Measurements from ENCODE around the gene SCGB1A1. TPM values are rescaled to one million over a fixed set of nuclear protein-coding genes. Genes with fewer than 3 reads are reported as not detected.

The SCGB1A1 gene
- total and polyA plus RNA-seq, 2 of the 13 experiments (the other 11 are each of a cell fraction or from before 2014, with no cell fraction given): not detected

DNA sequence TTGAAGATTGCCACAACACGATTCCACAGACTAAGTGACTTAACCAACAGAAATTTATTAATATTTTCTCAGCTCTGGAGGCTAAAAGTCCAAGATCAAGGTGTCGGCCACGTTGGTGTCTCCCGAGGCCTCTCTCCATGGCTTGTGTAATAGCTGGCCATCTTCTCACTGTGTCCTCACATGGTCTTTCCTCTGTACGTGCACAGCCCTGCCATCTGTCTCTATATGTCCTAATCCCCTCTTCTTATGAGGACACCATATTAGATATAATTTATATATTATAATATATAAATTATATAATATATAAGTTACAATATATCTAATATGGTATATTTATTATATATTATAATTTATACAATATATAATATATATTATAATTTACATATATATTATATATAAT, 25.1 kb upstream of the SCGB1A1 start:
- Histone ChIP-seq H3K4me3 (replicated peaks in 1 of 3; ENCODE audit: insufficient read depth in 1 of 3, low read depth in 2 of 3, low read length in 3 of 3) (no peak overlapping the region), H2AFZ (ENCODE audit: low read length) (no peak overlapping the region), H3K79me2 (ENCODE audit: insufficient read depth, low read length) (no peaks in the 10 kb centered on the region), H3K27ac (ENCODE audit: extremely low read length, insufficient read depth, low read length) (no peak overlapping the region), H3K9ac (ENCODE audit: insufficient read depth, low read depth, low read length) (no peak overlapping the region), H3K9me3 (ENCODE audit: low read length) (no peaks in the 10 kb centered on the region), H3K36me3 (replicated peaks in 1 of 2; ENCODE audit: control insufficient read depth in 1 of 2, insufficient read depth in 2 of 2, low read length in 2 of 2) (peaks cover 6 to 7% of the 10 kb centered on the region in 2 experiments; a peak in 4 of 5 replicates), H4K20me1 (ENCODE audit: insufficient read depth, low read length) (no peaks in the 10 kb centered on the region), H3K27me3 (ENCODE audit: control insufficient read depth in 1 of 2, insufficient read depth in 2 of 2, low read length in 2 of 2) (no peaks in the 10 kb centered on the region), H3K4me1 (ENCODE audit: insufficient read depth, low read length) (peaks cover 14% of the 10 kb centered on the region), H3K4me2 (ENCODE audit: low read depth, low read length) (no peak overlapping the region)
- TF ChIP-seq ZNF496 (CRISPR knock-in tag; IDR thresholded peaks at IDR 0.05; ENCODE audit: insufficient replicate concordance) (no peak), ZNF792 (CRISPR knock-in tag; IDR thresholded peaks at IDR 0.05) (no peak), ZKSCAN5 (CRISPR knock-in tag; IDR thresholded peaks at IDR 0.05) (no peak), MEF2D (CRISPR knock-in tag; IDR thresholded peaks at IDR 0.05) (no peak), ZNF350 (CRISPR knock-in tag; IDR thresholded peaks at IDR 0.05; ENCODE audit: borderline replicate concordance, low read depth) (no peak), SMAD3 (CRISPR knock-in tag; IDR thresholded peaks at IDR 0.05) (no peak), SAFB2 (CRISPR knock-in tag; IDR thresholded peaks at IDR 0.05; ENCODE audit: borderline replicate concordance, low read depth) (no peak), BCLAF1 (IDR thresholded peaks at IDR 0.05) (no peak)
- DNase-seq (ENCODE audit: low spot score) (no peak), FAIRE-seq (no peak), ATAC-seq (no peak)
- intact Hi-C loops (cut with micrococcal nuclease; ENCODE audit: unreplicated experiment): loop anchor here (1.0 to 10.0 kb wide), 3 partner anchors 13 to 167 kb away; partner anchors contain the start of gene AHNAK
- BruUV-seq (replicated peaks): no TSS peak
- in situ Hi-C loops (cut with HindIII; ENCODE audit: extremely low pct_ligation_motif_present, low pct_unique_long_range_greater_than_20kb): loop anchor here (10.0 kb wide), 1 partner anchor 311 kb away; the partner anchor contains the start of genes BSCL2 and GNG3
- POLR2A ChIA-PET: interaction anchor here (1.0 to 1.8 kb wide), 2 partner anchors 271 to 448 kb away, joined by 5 read pairs; partner anchors contain the start of genes C11orf98 and CSKMT
- CTCF ChIA-PET (ENCODE audit: low intra/inter-chr PET ratio, low total read pairs): interaction anchor here (2.0 to 2.4 kb wide), 2 partner anchors 13 to 167 kb away, joined by 19 to 25 read pairs; no protein-coding TSS in a partner anchor
- WGBS (ENCODE audit: low lambda C conversion rate): 88% methylated on average over 5 of the region's 5 CpGs
